K562 (cell line): ENCODE measurements around the gene SKIC2. TPM values are rescaled to one million over a fixed set of nuclear protein-coding genes. Genes with fewer than 3 reads are reported as not detected.

Experiments
- HES1 ChIP-seq: fragments of 450-650 bp; IDR thresholded peaks from 2 replicates; pipeline ENCODE4 v1.6.1; 2016; ENCODE audit warnings: low read depth, mild to moderate bottlenecking, moderate library complexity
- PHF8 ChIP-seq: fragments of 200-600 bp; sonication (generic); IDR thresholded peaks from 2 replicates; pipeline ENCODE4 v1.6.1; 2012; ENCODE audit warnings: mixed run types, mild to moderate bottlenecking, inconsistent platforms, low read length, moderate library complexity, borderline replicate concordance
- RBM17 ChIP-seq: fragments of 200-400 bp; formaldehyde crosslinking; IDR thresholded peaks from 2 replicates; pipeline ENCODE4 v1.6.1; 2017; ENCODE audit warnings: low read depth, mild to moderate bottlenecking, low read length, borderline replicate concordance
- ZNF146 ChIP-seq: IDR thresholded peaks from one replicate; pipeline ENCODE4 v1.6.1; 2018; ENCODE audit warnings: missing compliant biosample characterization; ENCODE audit not compliant: unreplicated experiment
- ZNF407 ChIP-seq: fragments of 450-650 bp; IDR thresholded peaks from 2 replicates; pipeline ENCODE4 v1.6.1; 2016; ENCODE audit warnings: low read depth
- polyA plus RNA-seq, 8 experiments: library from polyadenylated mRNA; depleted of rRNA in 4 of 8; stranded (reverse) in 5 of 8; unstranded in 3 of 8; fragments of >200 nt; fragmentation: Nextera tagmentation in 2 of 8; fragmentation: Illumina TruSeq in 1 of 8; extraction: Ambion mirVana in 2 of 8; extraction: Trizol in 1 of 8; gene quantifications; 2 replicates each; pipeline versions ENCODE4 v1.2.1 to v1.2.3, GENCODE V29; 2011 to 2014; ENCODE audit warnings: inconsistent platforms in 1 of 8, missing spikeins in 1 of 8
- total RNA-seq, 7 experiments: library from RNA; depleted of rRNA in 6 of 7; stranded (reverse); fragments of >200 nt in 6 of 7; fragmentation: Illumina TruSeq in 2 of 7; extraction: Trizol in 2 of 7; gene quantifications; 2 replicates each; pipeline versions ENCODE4 v1.2.1 to v1.2.3, GENCODE V29; 2011 to 2021; ENCODE audit warnings: low replicate concordance in 1 of 7
- TF ChIP-seq, protein P1 (sequence below): fragments of 250-450 bp; sonication (Bioruptor Pico); IDR thresholded peaks from 2 replicates; pipeline ENCODE4 v1.8.0; 2021; ENCODE audit warnings: borderline replicate concordance, mild to moderate bottlenecking, moderate library complexity; ENCODE audit not compliant: poor library complexity, severe bottlenecking
- TF ChIP-seq, protein P2 (sequence below), 2 experiments: fragments of 450-650 bp in 1 of 2; sonication (generic) in 1 of 2; formaldehyde crosslinking in 1 of 2; IDR thresholded peaks; 2 replicates each; pipeline versions ENCODE4 v1.7.1 to v1.9.0; 2016 to 2022; ENCODE audit warnings: inconsistent platforms in 1 of 2, mild to moderate bottlenecking in 1 of 2, missing genetic modification reagents in 1 of 2

SKIC2 gene
- total and polyA plus RNA-seq, 9 of the 15 experiments (the other 6 are each of a cell fraction or from before 2014, with no cell fraction given), result 3.3 to 94.6 (median 38.8) TPM

DNA sequence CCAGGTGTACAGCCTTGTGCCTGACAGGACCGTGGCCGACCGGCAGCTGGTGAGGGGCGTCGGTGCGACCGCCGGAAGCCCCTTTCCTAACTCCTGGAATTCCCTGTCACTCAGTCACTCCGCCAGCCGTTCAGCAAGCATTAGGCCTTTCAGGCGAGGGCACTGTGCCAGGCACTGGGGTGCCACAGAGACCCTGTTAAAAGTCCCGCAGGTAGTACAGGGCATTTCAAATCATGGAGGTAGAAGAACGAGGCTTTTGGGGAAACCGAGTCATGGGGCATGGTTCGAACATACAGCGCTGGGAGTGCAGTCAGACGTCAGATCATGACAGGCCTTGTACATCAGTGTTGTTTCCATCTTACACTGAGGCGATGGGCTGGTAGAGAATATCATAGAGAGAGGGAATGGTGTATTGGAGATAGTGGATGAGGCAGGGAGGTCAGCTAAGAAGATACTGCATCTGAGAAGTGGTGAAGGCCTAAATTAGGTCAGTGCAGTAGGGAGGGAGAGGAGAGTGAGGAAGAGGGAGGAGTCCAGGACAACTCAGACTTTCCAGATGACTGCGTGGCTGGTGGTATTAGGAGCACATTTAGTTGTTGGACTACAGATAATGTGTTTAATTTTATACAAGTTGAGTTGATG lies 13.9 kb downstream of the SKIC2 start (continued):
- no peak for TF ChIP-seq RBM17
- no peak for TF ChIP-seq ZNF146
- no peak for TF ChIP-seq HES1
- peak; percentile 41; the same call in 1 of the 2 replicates for TF ChIP-seq ZNF407
- TF ChIP-seq PHF8, result 0 out of 2 replicates have a peak, but pooled peaks have one; percentile 54
- TF ChIP-seq, protein P1, sequence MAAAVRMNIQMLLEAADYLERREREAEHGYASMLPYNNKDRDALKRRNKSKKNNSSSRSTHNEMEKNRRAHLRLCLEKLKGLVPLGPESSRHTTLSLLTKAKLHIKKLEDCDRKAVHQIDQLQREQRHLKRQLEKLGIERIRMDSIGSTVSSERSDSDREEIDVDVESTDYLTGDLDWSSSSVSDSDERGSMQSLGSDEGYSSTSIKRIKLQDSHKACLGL (CRISPR knock-in tag), result no peak
- TF ChIP-seq, protein P2, sequence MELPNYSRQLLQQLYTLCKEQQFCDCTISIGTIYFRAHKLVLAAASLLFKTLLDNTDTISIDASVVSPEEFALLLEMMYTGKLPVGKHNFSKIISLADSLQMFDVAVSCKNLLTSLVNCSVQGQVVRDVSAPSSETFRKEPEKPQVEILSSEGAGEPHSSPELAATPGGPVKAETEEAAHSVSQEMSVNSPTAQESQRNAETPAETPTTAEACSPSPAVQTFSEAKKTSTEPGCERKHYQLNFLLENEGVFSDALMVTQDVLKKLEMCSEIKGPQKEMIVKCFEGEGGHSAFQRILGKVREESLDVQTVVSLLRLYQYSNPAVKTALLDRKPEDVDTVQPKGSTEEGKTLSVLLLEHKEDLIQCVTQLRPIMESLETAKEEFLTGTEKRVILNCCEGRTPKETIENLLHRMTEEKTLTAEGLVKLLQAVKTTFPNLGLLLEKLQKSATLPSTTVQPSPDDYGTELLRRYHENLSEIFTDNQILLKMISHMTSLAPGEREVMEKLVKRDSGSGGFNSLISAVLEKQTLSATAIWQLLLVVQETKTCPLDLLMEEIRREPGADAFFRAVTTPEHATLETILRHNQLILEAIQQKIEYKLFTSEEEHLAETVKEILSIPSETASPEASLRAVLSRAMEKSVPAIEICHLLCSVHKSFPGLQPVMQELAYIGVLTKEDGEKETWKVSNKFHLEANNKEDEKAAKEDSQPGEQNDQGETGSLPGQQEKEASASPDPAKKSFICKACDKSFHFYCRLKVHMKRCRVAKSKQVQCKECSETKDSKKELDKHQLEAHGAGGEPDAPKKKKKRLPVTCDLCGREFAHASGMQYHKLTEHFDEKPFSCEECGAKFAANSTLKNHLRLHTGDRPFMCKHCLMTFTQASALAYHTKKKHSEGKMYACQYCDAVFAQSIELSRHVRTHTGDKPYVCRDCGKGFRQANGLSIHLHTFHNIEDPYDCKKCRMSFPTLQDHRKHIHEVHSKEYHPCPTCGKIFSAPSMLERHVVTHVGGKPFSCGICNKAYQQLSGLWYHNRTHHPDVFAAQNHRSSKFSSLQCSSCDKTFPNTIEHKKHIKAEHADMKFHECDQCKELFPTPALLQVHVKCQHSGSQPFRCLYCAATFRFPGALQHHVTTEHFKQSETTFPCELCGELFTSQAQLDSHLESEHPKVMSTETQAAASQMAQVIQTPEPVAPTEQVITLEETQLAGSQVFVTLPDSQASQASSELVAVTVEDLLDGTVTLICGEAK (IDR thresholded peaks at IDR 0.05), result no peak
- TF ChIP-seq, protein P2 (CRISPR knock-in tag; IDR thresholded peaks at IDR 0.05), result no peak
